HG02678 (cell line): ENCODE data around the gene EWSR1.
"Not testable (repeated sequence)": the region's sequence is repeated elsewhere in the genome, so short reads cannot be mapped to it uniquely, and the experiment has no call there.

ENCODE experiments used
- ATAC-seq: cut with Tn5 transposase; IDR thresholded peaks from one replicate; pipeline ENCODE4 v1.9.1; 2021; ENCODE audit warnings: mild to moderate bottlenecking, moderate library complexity; ENCODE audit not compliant: unreplicated experiment

EWSR1 gene, protein sequence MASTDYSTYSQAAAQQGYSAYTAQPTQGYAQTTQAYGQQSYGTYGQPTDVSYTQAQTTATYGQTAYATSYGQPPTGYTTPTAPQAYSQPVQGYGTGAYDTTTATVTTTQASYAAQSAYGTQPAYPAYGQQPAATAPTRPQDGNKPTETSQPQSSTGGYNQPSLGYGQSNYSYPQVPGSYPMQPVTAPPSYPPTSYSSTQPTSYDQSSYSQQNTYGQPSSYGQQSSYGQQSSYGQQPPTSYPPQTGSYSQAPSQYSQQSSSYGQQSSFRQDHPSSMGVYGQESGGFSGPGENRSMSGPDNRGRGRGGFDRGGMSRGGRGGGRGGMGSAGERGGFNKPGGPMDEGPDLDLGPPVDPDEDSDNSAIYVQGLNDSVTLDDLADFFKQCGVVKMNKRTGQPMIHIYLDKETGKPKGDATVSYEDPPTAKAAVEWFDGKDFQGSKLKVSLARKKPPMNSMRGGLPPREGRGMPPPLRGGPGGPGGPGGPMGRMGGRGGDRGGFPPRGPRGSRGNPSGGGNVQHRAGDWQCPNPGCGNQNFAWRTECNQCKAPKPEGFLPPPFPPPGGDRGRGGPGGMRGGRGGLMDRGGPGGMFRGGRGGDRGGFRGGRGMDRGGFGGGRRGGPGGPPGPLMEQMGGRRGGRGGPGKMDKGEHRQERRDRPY

DNA sequence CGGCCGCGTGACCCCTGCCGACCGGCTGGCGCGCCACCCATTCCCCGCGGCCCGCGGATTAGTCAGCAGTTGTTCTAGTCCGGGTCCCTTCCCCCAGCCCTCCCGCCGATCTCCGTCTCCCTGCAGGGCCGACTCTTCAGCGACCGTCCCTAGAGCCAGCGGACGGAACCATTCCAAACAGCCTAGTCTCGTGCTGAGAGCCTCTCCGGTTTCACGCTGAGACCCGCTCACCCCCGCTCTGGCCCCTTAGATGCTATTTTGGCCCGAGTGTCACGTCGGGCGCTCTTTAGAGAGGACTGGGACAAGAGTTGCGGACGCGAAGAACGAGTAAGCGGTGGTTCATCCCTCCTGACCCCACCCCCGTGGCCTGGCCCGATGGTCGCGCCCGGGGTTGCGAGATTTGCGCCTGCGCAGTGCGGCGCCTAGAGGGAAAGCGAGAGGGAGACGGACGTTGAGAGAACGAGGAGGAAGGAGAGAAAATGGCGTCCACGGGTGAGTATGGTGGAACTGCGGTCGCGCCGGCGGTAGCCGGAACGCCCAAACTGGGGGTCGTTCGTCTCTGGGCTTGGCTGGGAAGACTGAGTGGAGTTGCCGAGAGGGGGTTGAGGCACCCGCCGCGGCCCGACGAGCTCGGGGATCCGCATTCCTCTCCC, at the start of gene EWSR1, which contains the start of gene RHBDD3:
EWSR1 (plus strand) TSS at position 411 of the 653 bp plus-strand sequence; CDS start at position 480, 69 bp downstream.
RHBDD3 (minus strand) TSS at position 124 of the 653 bp plus-strand sequence. CDS start 2,355 bp downstream, outside the sequence.
- peak; percentile 85 for ATAC-seq

DNA sequence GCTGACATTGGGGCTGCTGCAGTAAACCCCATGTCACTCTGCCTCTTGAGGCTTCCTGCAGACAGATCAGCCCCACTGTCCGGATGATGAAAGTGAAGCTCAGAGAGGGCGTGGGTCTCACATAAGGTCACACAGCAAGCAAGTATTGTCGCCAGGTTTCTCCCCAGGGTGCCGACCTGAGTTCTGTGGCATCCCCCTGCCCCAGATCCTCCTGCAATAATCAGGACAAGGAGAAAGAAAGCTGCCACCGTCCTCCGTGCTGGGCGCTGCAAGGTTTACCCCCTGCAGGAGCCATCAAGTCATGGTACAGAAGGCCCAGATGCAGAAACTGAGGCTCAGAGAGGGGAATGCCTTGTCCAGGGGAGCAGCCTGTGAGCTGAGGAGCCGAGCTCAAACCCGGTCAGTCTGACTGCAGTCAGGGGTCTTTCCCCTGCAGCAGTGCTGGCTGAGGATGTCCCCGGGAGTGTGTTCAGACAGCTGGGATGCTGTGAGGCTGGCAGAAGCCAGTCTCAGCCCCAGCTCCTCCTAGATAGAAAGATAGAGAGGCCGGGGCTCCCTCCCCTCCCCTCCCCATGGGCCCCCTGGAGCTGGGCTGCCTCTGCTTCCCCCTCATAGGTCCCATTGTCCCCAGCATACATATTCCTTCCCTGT, 49.2 kb upstream of the EWSR1 start:
- ATAC-seq, result no peak

DNA sequence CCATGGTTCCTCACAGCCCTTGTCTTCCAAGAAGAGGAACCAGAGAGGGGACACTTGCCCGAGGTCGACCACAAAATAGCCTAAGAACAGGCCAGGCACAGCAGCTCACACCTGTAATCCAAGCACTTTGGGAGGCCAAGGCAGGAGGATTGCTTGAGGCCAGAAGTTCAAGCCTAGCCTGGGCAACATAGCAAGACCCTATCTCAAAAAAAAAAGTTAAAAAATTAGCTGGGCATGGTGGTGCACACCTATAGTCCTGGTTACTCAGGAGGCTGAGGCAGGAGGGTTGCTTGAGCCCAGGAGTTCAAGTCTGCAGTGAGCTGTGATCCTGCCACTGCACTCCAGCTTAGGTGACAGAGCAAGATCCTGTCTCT, 48.7 kb upstream of the EWSR1 start:
- not testable (repeated sequence) for ATAC-seq

DNA sequence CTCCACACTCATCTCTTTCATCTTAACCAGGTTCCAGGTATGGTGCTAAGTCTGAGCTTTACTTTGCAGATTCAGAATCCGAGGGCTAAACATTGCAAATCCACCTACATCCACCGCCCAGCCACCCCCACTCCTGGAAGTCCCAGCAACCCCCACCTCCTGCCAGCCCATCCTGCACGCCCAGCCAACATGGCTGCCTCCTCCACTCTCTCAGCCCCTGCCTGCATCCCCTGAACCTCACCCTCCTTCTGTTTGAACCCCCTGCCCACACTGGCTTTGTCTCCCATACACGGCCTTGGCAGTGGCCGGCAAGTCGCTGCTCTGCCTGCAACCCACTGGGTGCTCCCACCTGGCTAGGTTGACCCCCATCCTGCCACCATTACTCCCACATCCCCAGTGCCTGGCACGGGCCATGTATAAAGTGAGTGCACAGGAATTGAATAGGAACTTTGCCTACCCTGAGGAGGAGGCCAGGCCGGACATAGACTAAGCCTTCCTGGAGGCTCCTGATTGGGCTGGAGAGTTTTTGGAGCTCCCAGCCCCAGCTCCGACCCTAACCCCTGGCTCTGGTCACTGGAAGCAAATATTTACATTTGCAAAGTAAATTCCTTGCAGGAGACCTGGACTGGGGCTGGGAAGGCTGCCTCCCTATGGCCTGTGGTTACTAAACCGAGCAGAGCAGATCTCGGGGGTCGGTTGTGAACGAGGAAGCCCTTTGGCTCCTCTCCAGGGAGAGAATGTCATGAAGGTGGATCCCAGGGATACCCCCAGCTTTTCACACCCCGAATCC, 48.0 kb upstream of the EWSR1 start:
- no peak for ATAC-seq

DNA sequence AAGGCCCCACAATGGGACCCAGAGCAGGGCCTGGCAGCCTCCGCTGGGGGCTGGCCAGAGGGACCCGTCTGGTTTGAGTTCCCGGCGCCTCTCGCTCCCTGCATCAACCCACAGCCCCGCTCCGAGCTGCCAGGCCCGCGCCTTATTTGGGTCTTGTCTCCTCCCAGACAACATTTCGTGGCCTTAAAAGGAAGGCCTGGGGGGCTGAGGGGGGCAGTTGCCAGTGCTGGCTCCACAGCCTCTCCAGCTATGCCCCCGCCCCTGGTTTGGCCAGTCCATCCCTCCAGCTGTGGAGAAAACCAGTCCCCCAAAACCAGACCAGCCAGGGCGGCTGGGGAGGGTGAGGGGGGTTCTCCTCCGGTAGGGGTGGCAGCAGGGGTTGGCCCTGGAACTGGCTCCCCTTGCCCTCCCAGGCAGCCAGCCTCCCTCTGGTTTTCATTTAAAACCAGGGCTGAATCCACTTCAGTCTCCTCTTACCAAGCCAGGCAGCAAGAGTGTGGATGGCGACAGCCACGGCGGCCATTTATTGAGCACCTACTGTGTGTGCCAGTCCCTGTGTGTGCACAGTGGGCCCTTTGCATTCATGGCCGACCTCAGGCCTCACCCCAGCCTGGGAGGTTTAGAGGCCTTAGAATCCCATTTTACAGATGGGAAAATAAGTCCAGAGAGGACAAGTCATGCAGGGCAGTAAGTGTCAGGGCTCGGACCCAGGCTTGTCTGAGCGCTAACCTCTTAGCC, 43.8 kb upstream of the EWSR1 start:
- no peak for ATAC-seq

DNA sequence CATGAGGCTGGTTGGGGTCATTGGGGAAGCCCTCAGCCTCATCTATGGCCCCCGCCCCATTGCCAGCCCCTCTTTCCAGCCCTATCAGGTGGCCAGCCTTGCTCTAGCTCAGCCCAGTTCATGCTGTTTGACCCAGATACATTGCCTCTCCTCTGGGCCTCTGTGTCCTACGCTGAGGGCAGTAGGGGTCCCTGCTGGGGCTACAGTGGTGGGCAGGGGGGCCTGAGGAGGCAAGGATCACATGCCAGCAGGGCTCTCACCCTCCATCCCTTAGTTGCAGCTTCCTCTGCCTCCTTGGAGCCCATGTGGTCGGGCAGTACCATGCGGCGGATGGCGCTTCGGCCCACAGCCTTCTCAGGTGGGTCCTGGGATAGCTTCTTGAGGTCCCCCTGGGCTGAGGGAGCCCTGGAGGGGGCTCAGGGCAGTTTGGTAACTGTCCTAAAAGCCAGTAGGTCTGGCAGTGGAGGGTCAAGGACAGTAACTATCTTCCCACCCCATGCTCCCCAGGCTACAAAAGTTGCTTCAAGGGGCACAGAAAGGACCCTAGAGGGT, 43.1 kb upstream of the EWSR1 start:
- ATAC-seq, result no peak

DNA sequence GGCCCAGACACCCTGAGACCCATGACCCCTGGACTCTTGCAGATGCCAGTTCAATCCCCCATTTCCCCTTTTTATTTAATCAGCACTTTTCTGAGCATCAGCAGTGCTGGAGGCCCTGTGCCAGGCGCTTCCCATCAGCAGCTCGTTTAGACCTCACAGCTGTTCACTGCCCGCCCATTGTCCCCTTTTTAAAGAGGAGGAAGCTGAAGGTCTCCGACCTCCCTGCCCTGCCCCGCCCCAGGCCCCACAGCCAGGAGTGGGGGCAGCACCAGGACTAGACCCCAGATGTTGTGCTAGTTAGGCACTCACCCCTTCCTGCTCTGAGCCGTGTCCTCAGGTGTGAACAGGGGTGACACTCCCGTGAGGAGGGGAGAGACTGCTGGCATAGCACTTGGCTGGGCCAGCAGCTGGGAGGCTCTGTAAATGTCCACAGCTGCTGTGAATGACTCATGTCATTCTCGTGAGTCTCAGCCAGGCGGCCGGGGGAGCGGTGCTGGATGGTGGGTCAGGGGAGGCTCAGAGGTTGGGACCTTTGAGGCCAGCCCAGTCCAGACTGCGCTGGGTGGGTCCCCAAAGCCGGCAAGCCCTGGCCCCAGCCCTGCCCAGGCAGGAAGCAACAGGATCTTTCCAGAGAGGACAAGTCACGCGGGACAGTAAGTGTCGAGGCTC, 42.5 kb upstream of the EWSR1 start:
- ATAC-seq, result no peak

DNA sequence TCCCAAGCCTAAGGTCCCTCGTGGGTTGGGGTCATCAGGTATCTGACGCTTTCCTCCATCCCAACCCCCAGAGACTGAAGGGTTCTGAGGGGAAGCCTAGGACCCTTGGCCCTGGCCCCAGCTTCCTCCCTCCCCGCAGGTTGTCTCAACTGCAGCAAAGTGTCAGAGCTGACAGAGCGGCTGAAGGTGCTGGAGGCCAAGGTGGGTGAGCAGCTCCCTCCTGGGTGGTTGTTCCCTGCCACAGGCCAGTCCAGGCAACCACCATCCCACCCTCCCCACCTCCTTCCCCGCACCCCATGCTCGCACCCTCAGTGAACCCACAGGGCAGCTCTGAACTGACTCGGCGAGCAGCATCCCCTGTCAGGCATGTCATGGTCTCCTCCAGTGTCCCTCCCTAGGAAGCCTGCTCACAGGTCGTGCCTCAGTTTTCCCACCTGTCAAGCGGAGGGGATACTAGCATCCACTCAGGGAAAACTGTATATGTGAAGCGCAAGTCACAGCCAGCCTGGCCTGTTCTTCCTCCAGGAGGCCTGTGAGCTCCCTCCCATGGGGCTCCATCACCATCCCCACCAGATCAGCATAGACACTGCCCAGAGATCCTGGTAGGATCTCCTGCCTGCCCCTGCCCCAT, 41.6 kb upstream of the EWSR1 start:
- ATAC-seq, result no peak

DNA sequence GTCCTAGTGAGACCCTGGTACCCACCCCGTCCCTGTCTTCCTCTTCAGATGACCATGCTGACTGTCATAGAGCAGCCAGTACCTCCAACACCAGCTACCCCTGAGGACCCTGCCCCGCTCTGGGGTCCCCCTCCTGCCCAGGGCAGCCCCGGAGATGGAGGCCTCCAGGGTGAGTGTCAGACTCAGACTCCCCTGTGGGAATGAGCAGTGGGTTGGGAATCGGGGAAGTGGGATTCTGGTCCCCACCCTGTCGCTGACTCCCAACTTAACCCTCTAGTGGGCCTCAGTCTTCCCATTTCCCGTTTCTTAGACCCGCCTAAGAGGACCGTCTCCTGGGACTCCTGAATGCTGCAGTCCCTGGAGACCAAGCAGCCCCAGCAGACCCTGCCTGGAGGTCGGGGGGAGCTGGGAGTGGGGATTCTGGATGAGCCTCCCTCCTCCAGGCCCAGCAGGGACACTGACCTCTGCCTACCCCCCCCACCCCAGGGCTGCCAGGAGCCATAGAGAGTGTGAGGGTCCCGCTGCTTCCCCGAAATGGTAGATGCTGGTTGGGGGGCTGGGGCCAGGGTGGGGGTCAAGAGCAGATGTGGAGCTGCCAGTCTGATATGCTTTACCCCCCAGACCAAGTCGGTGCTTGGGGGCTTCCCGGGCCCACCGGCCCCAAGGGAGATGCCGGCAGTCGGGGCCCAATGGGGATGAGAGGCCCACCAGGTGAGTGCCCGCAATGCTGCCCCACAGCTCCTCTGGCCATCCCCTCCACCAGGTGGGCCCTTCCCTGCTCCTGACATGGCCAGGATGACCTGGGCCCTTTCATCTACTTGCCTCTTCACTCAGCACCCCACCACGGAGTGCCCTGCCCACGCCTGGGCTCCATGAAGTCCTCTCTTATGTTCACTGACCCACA, 36.8 kb upstream of the EWSR1 start:
- ATAC-seq, result no peak

DNA sequence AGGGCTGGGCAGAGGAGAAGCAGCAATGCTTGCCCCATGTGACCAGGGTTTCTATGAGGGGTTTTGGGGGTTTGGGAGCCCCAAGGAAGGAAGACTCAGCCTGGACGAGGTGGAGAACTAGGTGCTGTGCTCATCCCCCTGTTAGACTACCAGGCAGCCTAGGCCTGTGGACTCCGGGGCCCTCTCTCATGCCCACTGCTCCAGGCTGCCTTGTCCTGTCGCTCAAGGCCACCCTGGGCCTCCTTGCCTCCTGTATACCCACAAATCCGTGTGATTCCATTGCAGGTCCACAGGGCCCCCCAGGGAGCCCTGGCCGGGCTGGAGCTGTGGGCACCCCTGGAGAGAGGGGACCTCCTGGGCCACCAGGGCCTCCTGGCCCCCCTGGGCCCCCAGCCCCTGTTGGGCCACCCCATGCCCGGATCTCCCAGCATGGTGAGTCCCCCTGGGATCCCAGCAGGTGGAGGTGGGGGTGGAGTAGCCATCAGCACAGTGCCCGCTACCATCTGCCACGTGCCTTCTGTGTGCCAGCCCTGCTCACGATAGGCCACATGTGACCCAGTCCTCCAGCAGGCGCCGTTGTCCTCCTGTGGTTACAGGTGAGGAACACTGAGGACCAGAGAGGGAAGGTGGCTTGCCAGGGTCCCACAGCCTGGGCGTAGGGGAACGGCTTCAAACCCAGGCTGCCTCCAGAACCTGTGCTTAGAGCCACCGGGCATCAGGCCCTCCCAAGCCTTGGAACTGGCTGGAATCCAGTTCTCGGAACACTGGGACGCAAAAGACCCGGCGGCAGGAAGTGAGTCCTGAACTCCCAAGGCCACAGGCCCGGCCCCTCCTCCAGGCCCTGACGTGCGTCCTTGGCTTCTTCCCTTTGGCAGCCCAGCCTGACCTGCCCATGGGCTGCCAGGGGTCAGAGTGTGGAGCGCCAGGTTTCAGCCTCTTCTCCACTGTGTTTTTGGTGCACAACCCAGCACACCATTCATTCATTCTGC, 35.8 kb upstream of the EWSR1 start:
- ATAC-seq, result no peak

DNA sequence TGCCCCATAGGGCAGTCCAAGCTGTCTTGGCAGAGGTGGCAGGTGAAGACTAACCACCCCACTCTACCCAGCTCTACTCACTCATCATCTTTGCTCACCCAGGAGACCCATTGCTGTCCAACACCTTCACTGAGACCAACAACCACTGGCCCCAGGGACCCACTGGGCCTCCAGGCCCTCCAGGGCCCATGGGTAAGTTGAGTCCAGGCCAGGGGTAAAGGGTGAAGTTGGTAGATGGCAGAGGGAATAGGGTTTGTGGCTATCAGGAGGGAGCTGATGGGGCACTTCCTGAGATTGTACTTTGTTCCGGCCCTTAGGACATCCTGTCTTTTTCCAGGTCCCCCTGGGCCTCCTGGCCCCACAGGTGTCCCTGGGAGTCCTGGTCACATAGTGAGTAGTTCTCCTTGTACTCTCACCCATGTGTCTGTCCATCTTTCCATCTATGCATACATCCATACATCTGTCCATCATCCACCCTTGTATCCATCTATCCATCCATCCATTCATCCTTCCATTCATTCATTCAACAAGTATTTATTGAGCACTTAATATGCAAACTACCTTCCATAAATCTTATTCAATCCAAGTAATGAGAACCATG, 34.7 kb upstream of the EWSR1 start:
- no peak for ATAC-seq

DNA sequence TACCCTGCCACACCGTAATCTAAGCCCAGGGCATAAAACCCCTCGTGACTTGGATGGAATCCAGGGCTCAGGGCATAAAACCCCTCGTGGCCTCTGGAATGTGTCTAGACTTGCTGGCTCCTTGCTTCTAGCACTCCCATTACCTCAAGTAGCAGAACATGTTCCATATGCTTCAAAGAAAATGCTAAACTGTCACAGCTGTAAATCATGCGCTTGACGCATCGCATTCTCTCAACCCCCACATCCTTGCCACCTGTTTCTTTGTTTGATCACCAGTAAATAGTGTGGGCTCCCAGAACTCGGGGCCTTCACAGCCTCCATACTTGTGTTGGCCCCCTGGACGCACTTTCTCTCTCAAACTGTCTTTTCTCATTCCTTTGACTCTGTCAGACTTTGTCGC, 27.6 kb upstream of the EWSR1 start:
- not testable (repeated sequence) for ATAC-seq

DNA sequence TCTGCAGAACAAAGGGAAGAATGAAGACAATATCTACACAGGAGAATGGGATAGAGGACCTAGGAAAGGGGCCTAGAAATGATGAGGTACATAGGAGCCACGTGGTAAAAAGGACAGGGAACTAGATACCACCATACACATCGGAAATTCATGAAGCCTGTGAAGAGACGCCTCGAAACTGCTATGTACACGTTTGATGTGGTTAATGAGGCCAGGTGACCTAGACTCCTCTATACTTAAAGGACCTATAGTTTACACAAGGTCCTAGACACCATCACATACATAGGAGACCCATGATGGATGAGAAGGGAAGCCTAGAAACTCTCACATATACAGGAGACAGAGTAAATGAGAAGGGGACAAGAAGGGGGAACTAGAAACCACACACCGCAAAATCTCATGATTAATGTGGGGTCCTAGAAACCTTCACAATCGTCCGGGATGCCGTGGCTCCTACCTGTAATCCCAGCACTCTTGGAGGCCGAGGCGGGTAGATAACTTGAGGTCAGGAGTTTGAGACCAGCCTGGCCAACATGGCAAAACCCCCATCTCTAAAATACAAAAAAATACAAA, 24.1 kb upstream of the EWSR1 start:
- no peak for ATAC-seq

DNA sequence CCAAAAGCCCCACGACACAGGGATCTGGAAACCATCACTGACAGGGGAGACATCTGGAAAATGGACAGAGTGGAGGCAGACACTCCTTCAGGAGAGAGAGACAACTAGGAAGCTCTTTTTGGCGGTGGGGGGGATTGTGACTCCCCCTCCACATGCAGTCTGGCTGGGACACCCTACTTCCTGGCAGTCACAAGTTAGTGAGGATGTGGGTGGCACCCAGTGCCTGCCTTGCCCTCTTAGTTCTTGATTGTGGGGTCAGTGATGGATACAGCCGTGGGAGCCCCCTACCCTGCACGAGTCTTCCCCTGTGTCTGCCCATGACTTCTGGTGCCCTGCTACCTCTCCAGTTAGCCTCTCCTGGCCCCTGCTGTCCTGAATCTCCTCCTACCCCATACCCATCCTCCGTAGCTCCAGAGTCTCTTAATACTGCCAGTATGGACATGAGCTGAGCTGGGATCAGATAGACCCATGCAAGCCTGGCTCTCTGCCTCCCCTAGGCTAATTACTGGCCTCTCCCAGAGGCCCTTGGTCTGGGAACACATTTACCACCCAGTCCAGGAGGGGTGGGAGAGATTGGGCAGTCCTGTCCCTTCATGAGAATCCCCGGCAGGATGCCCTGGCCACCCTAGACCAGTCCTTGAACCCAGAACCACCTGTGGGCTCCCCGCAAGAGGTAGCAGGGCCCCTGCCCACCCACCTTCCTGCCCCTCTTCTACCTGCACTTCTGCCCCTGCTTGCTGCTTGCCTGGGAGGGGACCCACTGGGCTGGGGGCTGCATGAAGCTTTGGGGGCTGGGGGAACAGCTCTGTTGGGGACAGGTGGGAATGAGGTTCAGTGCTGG, 23.1 kb upstream of the EWSR1 start:
- ATAC-seq, result no peak
